Stomach (tissue), 9 donors: ENCODE results near the gene DIDO1. TPM values are rescaled to one million over a fixed set of nuclear protein-coding genes. Genes with fewer than 3 reads are reported as not detected.

Experiments used
- DNase-seq, 2 donors: peaks; one replicate each; pipeline versions ENCODE4 v3.0.0 to v3.0.0-alpha.2; 2013 to 2019
- H3K27ac ChIP-seq, 5 donors: fragments of 200-600 bp in 4 of 5; sonication (generic) in 4 of 5; one replicate each; pipeline ENCODE4 v1.5.1; 2013 to 2019; ENCODE audit warnings: mild to moderate bottlenecking in 1 of 5, moderate library complexity in 1 of 5
- H3K27me3 ChIP-seq, 3 donors: fragments of 200-600 bp; sonication (generic); one replicate each; pipeline ENCODE4 v1.5.1; 2017 to 2019; ENCODE audit warnings: mixed run types in 1 of 3
- H3K36me3 ChIP-seq, 4 donors: fragments of 200-600 bp; sonication (generic); 1 replicate in 3 of 4; 2 replicates in 1 of 4; pipeline ENCODE4 v1.5.1; 2016 to 2019
- H3K4me1 ChIP-seq, 4 donors: fragments of 200-600 bp; sonication (generic); one replicate each; pipeline ENCODE4 v1.5.1; 2016 to 2019
- H3K4me3 ChIP-seq, 4 donors: fragments of 200-600 bp; sonication (generic) in 3 of 4; one replicate each; pipeline ENCODE4 v1.5.1; 2016 to 2019; ENCODE audit warnings: mild to moderate bottlenecking in 1 of 4
- H3K9me3 ChIP-seq, 4 donors: fragments of 200-600 bp; sonication (generic); one replicate each; pipeline ENCODE4 v1.5.1; 2016 to 2019
- EP300 ChIP-seq: sonication (generic); formaldehyde crosslinking; IDR thresholded peaks from one replicate; pipeline ENCODE4 v1.6.1; 2017; ENCODE audit warnings: antibody characterized with exemption
- POLR2A ChIP-seq, 4 donors: fragments of 450-650 bp; IDR thresholded peaks; one replicate each; pipeline ENCODE4 v1.6.1; 2016; ENCODE audit warnings: antibody characterized with exemption in 4 of 4, control low read depth in 2 of 4, mild to moderate bottlenecking in 1 of 4, moderate library complexity in 1 of 4
- POLR2AphosphoS5 ChIP-seq, 3 donors: sonication (generic); formaldehyde crosslinking; IDR thresholded peaks; one replicate each; pipeline ENCODE4 v1.6.1; 2016; ENCODE audit warnings: antibody characterized with exemption in 3 of 3
- whole genome bisulfite sequencing, 5 donors: extraction: QIAGEN DNeasy Blood & Tissue Kit in 3 of 5; methylation state at CpG; one replicate each; pipeline versions ENCODE4 v1.1.5 to v1.1.7; 2013 to 2018; 5-methylcytosine and 5-hydroxymethylcytosine counted together
- intact Hi-C: fragments of 100-400 bp; cut with DNase I; formaldehyde crosslinking; loops from one replicate; pipeline ENCODE4 v1.15.1; 2023; ENCODE audit warnings: low total_unique reads
- polyA plus RNA-seq, 3 donors: library from polyadenylated mRNA; stranded (reverse); fragments of 200-250 nt; gene quantifications; one replicate each; pipeline ENCODE4 v1.2.3, GENCODE V29; 2013
- total RNA-seq, 5 donors: library from RNA; depleted of rRNA; stranded (reverse); fragments of >200 nt; gene quantifications; one replicate each; pipeline versions ENCODE4 v1.1.0 to v1.2.3, GENCODE V29; 2014 to 2016
- TF ChIP-seq, protein P1 (sequence below), 7 experiments: fragments of 450-650 bp in 4 of 7; fragments of 200-600 bp in 3 of 7; sonication (generic) in 3 of 7; IDR thresholded peaks; one replicate each; pipeline ENCODE4 v1.5.1; 2016 to 2019; ENCODE audit warnings: antibody characterized with exemption in 7 of 7, control low read depth in 2 of 7, mild to moderate bottlenecking in 1 of 7
- donor health status: healthy with polysubstance abuse.
- donor health status: Bipolar disorder and iron deficiency.
- donor health status: healthy.

Gene DIDO1
- total and polyA plus RNA-seq, 8 donors: 8.1 to 117 (median 57.7) TPM

DNA sequence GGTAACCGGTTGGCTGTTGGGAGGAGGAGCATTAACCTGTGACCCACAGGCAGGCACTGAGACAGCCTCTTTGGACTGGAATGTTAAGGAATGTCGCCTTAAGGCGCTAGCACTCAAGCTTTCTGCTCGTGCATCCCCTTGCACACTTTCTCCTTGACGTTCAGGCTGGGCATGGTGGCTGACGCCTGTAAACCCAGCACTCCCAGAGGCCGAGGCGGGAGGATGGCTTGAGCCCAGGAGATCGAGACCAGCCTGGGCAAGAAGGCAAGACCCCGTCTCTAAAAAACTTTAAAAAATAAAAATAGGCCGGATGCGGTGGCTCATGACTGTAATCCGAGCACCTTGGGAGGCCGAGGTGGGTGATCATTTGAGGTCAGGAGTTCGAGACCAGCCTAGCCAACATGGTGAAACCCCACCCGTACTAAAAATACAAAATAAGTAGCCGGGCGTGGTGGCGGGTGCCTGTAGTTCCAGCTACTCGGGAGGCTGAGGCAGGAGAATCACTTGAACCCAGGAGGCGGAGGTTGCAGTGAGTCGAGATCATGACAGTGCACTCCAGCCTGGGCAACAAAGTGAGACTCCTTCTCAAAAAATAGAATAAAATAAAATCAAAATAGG lies 9.8 kb upstream of the DIDO1 start:
- Histone ChIP-seq H3K4me1 (peaks cover 26 to 81% (median 62%) of the 10 kb centered on the region in 4 donors), H3K9me3 (no peaks in the 10 kb centered on the region), H3K27ac (peak overlapping the region in 2 of 5 donors; percentile 92 to 98), H3K4me3 (peak overlapping the region; percentile 89 to 94 (median 92)), H3K36me3 (peaks cover 2 to 27% (median 19%) of the 10 kb centered on the region in 4 donors), H3K27me3 (no peaks in the 10 kb centered on the region)
- 83 to 86% (median 85%) methylated on average over 22 of the region's 22 CpGs for WGBS, 5 donors
- DNase-seq: no peak
- no peak for TF ChIP-seq POLR2AphosphoS5 (IDR thresholded peaks at IDR 0.05)
- TF ChIP-seq, protein P1, sequence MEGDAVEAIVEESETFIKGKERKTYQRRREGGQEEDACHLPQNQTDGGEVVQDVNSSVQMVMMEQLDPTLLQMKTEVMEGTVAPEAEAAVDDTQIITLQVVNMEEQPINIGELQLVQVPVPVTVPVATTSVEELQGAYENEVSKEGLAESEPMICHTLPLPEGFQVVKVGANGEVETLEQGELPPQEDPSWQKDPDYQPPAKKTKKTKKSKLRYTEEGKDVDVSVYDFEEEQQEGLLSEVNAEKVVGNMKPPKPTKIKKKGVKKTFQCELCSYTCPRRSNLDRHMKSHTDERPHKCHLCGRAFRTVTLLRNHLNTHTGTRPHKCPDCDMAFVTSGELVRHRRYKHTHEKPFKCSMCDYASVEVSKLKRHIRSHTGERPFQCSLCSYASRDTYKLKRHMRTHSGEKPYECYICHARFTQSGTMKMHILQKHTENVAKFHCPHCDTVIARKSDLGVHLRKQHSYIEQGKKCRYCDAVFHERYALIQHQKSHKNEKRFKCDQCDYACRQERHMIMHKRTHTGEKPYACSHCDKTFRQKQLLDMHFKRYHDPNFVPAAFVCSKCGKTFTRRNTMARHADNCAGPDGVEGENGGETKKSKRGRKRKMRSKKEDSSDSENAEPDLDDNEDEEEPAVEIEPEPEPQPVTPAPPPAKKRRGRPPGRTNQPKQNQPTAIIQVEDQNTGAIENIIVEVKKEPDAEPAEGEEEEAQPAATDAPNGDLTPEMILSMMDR (IDR thresholded peaks at IDR 0.05): no peak
- no peak for TF ChIP-seq EP300
- TF ChIP-seq POLR2A (IDR thresholded peaks at IDR 0.05): no peak
- intact Hi-C loops: no loop called here

GRCh38 chr20:62935204-62935967 lies 9.1 kb upstream of the DIDO1 start:
- TF ChIP-seq EP300 (no peak), POLR2A (IDR thresholded peaks at IDR 0.05) (no peak), POLR2AphosphoS5 (IDR thresholded peaks at IDR 0.05) (no peak)
- TF ChIP-seq, protein P1 (IDR thresholded peaks at IDR 0.05): no peak
- WGBS, 5 donors: 69 to 81% (median 75%) methylated on average over 12 of the region's 12 CpGs
- Histone ChIP-seq H3K4me3 (peak overlapping the region in 2 of 4 donors; percentile 89 to 94), H3K9me3 (no peaks in the 10 kb centered on the region), H3K27ac (no peak overlapping the region), H3K4me1 (peaks cover 26 to 76% (median 58%) of the 10 kb centered on the region in 4 donors), H3K27me3 (no peaks in the 10 kb centered on the region), H3K36me3 (peaks cover 0 to 23% (median 19%) of the 10 kb centered on the region in 4 donors)
- intact Hi-C loops: no loop called here
- DNase-seq: no peak

DNA sequence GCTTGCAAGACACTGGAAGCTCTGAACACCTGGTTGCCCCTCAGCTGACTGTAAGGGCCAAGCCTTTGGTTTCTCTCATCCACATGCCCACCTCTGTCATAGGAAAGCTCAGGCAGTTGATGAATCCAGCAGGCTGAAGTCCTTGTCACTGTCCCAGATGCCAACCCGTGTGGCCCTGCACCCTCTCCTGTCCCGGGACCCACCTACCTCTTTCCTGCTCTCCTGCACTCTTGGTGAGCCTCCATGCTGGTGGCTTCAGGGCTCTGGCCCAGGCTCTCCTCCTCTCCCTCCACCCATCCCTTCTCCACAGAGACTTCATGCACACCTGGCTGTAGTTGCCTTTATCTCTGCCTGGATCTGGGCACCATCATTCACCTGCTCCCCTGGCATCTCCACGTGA lies 7.7 kb upstream of the DIDO1 start:
- 52 to 73% (median 67%) methylated on average over 3 of the region's 3 CpGs for WGBS, 5 donors
- intact Hi-C loops: no loop called here
- H3K9me3 ChIP-seq: no peaks in the 10 kb centered on the region

GRCh38 chr20:62931464-62931863 lies 5.2 kb upstream of the DIDO1 start:
- H3K36me3 ChIP-seq: peaks cover 0 to 23% (median 19%) of the 10 kb centered on the region in 4 donors
- H3K4me3 ChIP-seq: no peak overlapping the region
- H3K27me3 ChIP-seq: no peaks in the 10 kb centered on the region
- H3K4me1 ChIP-seq: peaks cover 42 to 88% (median 68%) of the 10 kb centered on the region in 4 donors
- TF ChIP-seq, protein P1 (IDR thresholded peaks at IDR 0.05): no peak
- TF ChIP-seq POLR2AphosphoS5 (IDR thresholded peaks at IDR 0.05) (no peak), POLR2A (IDR thresholded peaks at IDR 0.05) (no peak), EP300 (no peak)
- intact Hi-C loops: no loop called here
- no peak overlapping the region for H3K27ac ChIP-seq
- 77 to 85% (median 82%) methylated on average over 9 of the region's 9 CpGs for WGBS, 5 donors
- H3K9me3 ChIP-seq: no peaks in the 10 kb centered on the region
- no peak for DNase-seq

More for the DNA sequence above, 7.7 kb upstream of the DIDO1 start:
- peaks cover 0 to 23% (median 19%) of the 10 kb centered on the region in 4 donors for H3K36me3 ChIP-seq
- H3K27ac ChIP-seq: no peak overlapping the region
- TF ChIP-seq, protein P1 (IDR thresholded peaks at IDR 0.05): no peak
- TF ChIP-seq POLR2AphosphoS5 (IDR thresholded peaks at IDR 0.05) (no peak), POLR2A (IDR thresholded peaks at IDR 0.05) (no peak), EP300 (no peak)
- H3K27me3 ChIP-seq: no peaks in the 10 kb centered on the region
- no peak overlapping the region for H3K4me3 ChIP-seq
- DNase-seq: no peak
- peaks cover 24 to 76% (median 58%) of the 10 kb centered on the region in 4 donors for H3K4me1 ChIP-seq
